ENCODE measurements around the gene MCEE. TPM values are rescaled to one million over a fixed set of nuclear protein-coding genes. Genes with fewer than 3 reads are reported as not detected.

The MCEE gene
- total and polyA plus RNA-seq, 12 donors: 29.6 to 43.8 (median 35.3) TPM

DNA sequence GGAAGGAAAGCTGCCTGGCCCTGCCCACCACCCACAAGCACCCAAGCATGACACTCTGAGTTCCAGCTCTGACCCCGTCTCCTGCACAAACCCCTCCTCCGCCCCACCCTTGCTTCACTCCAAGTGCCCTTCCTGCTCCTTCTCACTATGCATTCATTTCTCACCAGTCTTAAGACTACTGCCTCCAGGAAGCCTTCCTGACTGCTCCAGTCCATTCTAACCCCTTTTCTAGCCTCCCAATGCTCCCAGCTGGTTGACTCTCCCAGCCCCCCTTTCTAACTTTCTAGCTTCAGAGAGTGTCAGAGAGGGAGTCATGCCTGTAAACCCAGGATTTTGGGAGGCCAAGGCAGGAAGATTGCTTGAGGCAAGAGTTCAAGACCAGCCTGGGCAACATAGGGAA lies 69.8 kb downstream of the MCEE start:
- no peaks in the 10 kb centered on the region for H3K9me3 ChIP-seq
- H3K27me3 ChIP-seq: peaks cover 0 to 23% (median 5%) of the 10 kb centered on the region in 7 donors
- no peak for DNase-seq
- no peak for TF ChIP-seq CTCF (IDR thresholded peaks at IDR 0.05)
- no peak overlapping the region for H3K27ac ChIP-seq
- H3K36me3 ChIP-seq: no peaks in the 10 kb centered on the region
- 81 to 88% methylated on average over 2 of the region's 2 CpGs for WGBS, 2 donors
- no peak overlapping the region for H3K4me3 ChIP-seq
- intact Hi-C loops (cut with DNase I): loop anchor here in 1 of 10 donors (5.0 kb wide), 1 partner anchor 63 kb away; no protein-coding TSS in a partner anchor
- ATAC-seq: no peak
- H3K4me1 ChIP-seq: peaks cover 0 to 24% (median 0%) of the 10 kb centered on the region in 9 donors

Other genes with a start within 250 kb of the MCEE start
- 1 to 10 TPM in 1 of 10 donors, under 1 TPM in 7, not detected in 2; 0.23 to 1.2 (median 0.40) TPM for gene VAX2, start 229.7 kb downstream of the MCEE start, total RNA-seq
- 1 to 10 TPM in 1 of 2 donors, under 1 TPM in 1; 0.26 to 3.7 TPM for gene VAX2, start 229.7 kb downstream of the MCEE start, polyA plus RNA-seq
- gene ATP6V1B1, start 194.3 kb downstream of the MCEE start, total RNA-seq: 1 to 10 TPM in 3 of 10 donors, under 1 TPM in 3, not detected in 4; 0.30 to 2.0 (median 0.88) TPM
- gene ATP6V1B1, start 194.3 kb downstream of the MCEE start, polyA plus RNA-seq: 1 to 10 TPM in 1 of 2 donors, under 1 TPM in 1; 0.28 to 6.4 TPM
- gene ANKRD53, start 151.6 kb downstream of the MCEE start, total RNA-seq: 1 to 10 TPM in 1 of 10 donors, under 1 TPM in 8, not detected in 1; 0.14 to 1.3 (median 0.74) TPM
- 1 to 10 TPM in 1 of 2 donors, under 1 TPM in 1; 0.97 to 1.1 TPM for gene ANKRD53, start 151.6 kb downstream of the MCEE start, polyA plus RNA-seq
- gene TEX261, start 135.4 kb downstream of the MCEE start, total RNA-seq: 10 to 100 TPM; 35.9 to 67.0 (median 45.1) TPM
- gene TEX261, start 135.4 kb downstream of the MCEE start, polyA plus RNA-seq: 10 to 100 TPM; 17.5 to 34.4 TPM
- 10 to 100 TPM; 40.4 to 93.4 (median 44.5) TPM for gene NAGK, start 61.6 kb downstream of the MCEE start, total RNA-seq
- gene NAGK, start 61.6 kb downstream of the MCEE start, polyA plus RNA-seq: 10 to 100 TPM; 76.8 to 99.8 TPM
- gene MPHOSPH10, start 405 bp upstream of the MCEE start, total RNA-seq: 10 to 100 TPM; 18.9 to 32.1 (median 22.9) TPM
- gene MPHOSPH10, start 405 bp upstream of the MCEE start, polyA plus RNA-seq: 10 to 100 TPM; 18.5 to 39.4 TPM
- 100 to 1,000 TPM in 1 of 10 donors, 10 to 100 TPM in 9; 45.9 to 108 (median 61.1) TPM for gene PAIP2B, start 96.9 kb upstream of the MCEE start, total RNA-seq
- gene PAIP2B, start 96.9 kb upstream of the MCEE start, polyA plus RNA-seq: 10 to 100 TPM in 1 of 2 donors, 1 to 10 TPM in 1; 7.2 to 13.7 TPM
- gene ZNF638, start 201.6 kb upstream of the MCEE start, total RNA-seq: 100 to 1,000 TPM in 1 of 10 donors, 10 to 100 TPM in 9; 68.4 to 100 (median 82.8) TPM
- 100 to 1,000 TPM in 1 of 2 donors, 10 to 100 TPM in 1; 45.2 to 219 TPM for gene ZNF638, start 201.6 kb upstream of the MCEE start, polyA plus RNA-seq

All from heart right ventricle (tissue), 16 donors.